Astrocyte of the spinal cord (primary cell): ENCODE results near the gene TPP1.

Source experiments
- DNase-seq: peaks from one replicate; pipeline ENCODE4 v3.0.0; 2011; ENCODE audit warnings: low read depth, low spot score
- H3K4me3 ChIP-seq: 2 replicates; pipeline ENCODE4 v1.5.1; 2011; ENCODE audit warnings: low read depth, mild to moderate bottlenecking, low read length, moderate library complexity
- in situ Hi-C: cut with HindIII; loops from 2 replicates; pipeline ENCODE4 v1.10.0; 2017; ENCODE audit warnings: low sequenced_read_pairs
- TF ChIP-seq, protein P1 (sequence below): IDR thresholded peaks from 2 replicates; pipeline ENCODE4 v1.5.1; 2012; ENCODE audit warnings: low read depth, mild to moderate bottlenecking, low read length, inconsistent platforms

TPP1 gene

GRCh38 chr11:6647836-6648235 is 28.6 kb upstream of the TPP1 start:
- in situ Hi-C loops = no loop called here
- no peak overlapping the region for H3K4me3 ChIP-seq
- DNase-seq = no peak
- TF ChIP-seq, protein P1, sequence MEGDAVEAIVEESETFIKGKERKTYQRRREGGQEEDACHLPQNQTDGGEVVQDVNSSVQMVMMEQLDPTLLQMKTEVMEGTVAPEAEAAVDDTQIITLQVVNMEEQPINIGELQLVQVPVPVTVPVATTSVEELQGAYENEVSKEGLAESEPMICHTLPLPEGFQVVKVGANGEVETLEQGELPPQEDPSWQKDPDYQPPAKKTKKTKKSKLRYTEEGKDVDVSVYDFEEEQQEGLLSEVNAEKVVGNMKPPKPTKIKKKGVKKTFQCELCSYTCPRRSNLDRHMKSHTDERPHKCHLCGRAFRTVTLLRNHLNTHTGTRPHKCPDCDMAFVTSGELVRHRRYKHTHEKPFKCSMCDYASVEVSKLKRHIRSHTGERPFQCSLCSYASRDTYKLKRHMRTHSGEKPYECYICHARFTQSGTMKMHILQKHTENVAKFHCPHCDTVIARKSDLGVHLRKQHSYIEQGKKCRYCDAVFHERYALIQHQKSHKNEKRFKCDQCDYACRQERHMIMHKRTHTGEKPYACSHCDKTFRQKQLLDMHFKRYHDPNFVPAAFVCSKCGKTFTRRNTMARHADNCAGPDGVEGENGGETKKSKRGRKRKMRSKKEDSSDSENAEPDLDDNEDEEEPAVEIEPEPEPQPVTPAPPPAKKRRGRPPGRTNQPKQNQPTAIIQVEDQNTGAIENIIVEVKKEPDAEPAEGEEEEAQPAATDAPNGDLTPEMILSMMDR = no peak

- DNase-seq = peak; percentile 32
- H3K4me3 ChIP-seq = no peak overlapping the region
- TF ChIP-seq, protein P1 = no peak
Measured at GRCh38 chr11:6646918-6647679, 27.9 kb upstream of the TPP1 start.

DNA sequence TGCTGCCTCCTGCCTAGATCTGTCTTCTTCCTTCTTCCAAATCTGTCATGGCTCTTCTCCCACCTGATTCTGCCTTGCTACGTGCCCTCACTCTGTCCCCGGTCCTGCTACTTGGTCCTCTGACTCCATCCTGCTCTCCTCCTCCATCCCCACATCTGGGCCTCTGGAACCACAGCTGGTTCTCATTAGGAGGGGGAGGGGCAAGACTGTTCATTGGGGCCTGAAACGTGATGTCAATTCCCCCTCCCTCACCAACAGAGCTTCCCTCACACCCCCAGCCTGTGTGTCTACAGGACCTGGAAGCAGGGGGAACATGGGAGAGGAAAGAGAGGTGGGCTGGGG is 27.3 kb upstream of the TPP1 start:
- in situ Hi-C loops = no loop called here
- TF ChIP-seq, protein P1 = no peak
- DNase-seq = peak; percentile 29
- no peak overlapping the region for H3K4me3 ChIP-seq

More at GRCh38 chr11:6646918-6647679, 27.9 kb upstream of the TPP1 start:
- in situ Hi-C loops = no loop called here

DNA sequence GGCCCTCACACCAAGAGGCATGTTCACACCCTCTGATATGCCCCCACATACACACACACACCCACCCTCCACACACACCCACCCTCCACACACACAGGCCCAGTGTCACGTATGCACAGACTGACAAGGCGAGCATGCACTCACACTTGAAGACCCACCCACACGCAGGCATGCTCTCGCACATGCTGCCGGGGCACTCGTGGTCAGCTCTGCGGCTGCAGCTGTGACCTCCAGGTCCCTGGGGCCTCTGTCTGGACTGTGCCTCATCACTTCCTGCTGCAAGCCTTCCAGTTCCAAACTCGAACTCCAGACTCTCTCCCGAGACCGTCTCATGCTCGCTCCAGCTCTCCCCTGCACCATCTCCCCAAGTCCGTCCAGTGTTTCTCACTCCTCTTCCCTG is 26.8 kb upstream of the TPP1 start:
- in situ Hi-C loops = no loop called here
- TF ChIP-seq, protein P1 = no peak
- no peak overlapping the region for H3K4me3 ChIP-seq
- DNase-seq = peak; percentile 49

GRCh38 chr11:6642957-6643356 is 23.7 kb upstream of the TPP1 start:
- DNase-seq = no peak
- no peak overlapping the region for H3K4me3 ChIP-seq
- in situ Hi-C loops = no loop called here
- TF ChIP-seq, protein P1 = no peak

- in situ Hi-C loops = no loop called here
- no peak for DNase-seq
Measured at GRCh38 chr11:6640985-6641701, 21.9 kb upstream of the TPP1 start.

More at GRCh38 chr11:6640985-6641701, 21.9 kb upstream of the TPP1 start:
- TF ChIP-seq, protein P1 = no peak
- H3K4me3 ChIP-seq = no peak overlapping the region
